ENCODE data around the gene CTSK. TPM values are rescaled to one million over a fixed set of nuclear protein-coding genes. Genes with fewer than 3 reads are reported as not detected.
A peak's percentile ranks its signal among the peaks of the same experiment; 100 is the strongest.

The CTSK gene
- total RNA-seq, 1 experiment from 2014 or later = 5.6 TPM

DNA sequence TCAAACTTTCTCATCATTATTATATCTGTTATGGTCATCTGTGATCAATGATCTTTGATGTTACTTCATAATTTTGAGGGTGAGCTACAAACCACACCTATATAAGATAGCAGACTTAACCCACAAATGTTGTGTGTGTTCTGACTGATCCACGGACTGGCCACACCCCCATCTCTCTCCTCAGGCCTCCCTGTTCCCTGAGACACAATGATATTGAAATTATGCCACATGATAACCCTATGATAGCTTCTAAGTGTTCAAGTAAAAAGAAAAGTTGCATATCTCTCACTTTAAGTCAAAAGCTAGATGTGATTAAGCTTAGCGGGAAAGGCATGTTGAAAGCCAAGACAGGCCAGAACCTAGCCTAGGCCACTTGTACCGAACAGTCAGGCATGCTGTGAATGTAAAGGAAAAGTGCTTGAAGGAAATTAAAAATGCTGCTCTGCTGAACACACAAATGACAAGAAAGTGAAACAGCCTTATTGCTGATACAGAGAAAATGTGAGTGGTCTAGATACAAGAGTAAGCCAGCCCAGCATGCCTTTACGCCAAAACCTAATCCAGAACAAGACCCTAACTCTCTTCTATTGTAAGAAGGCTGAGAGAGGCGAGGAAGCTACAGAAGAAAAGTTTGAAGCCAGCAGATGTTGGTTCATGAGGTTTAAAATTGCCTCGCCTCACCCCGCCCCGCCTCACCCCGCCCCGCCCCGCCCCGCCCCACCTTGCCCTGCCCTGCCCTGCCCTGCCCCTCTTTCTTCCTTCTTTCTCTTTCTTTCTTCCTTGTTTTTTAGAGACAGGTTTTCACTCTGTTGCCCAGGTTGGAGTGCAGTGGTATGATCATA, 59.0 kb downstream of the CTSK start:
- Histone ChIP-seq H3K27me3 (ENCODE audit: low read length) (no peaks in the 10 kb centered on the region), H3F3A (ENCODE audit: low read length, unreplicated experiment) (no peaks in the 10 kb centered on the region), H3K36me3 (ENCODE audit: low read depth, low read length) (no peaks in the 10 kb centered on the region), H3K9me3 (ENCODE audit: low read length) (no peaks in the 10 kb centered on the region), H3K4me2 (ENCODE audit: low read length) (no peak overlapping the region), H3K9me2 (replicated peaks; ENCODE audit: low read length) (0 out of 2 replicates have a peak, but pooled peaks cover 2% of the 10 kb centered on the region), H3K4me1 (ENCODE audit: insufficient read depth, low read length) (peaks cover 5% of the 10 kb centered on the region), H3K9ac (ENCODE audit: low read length) (no peak overlapping the region), H3K27ac (ENCODE audit: low read length) (no peak overlapping the region; the same call in 1 of the 2 replicates), H4K20me1 (ENCODE audit: low read length) (no peaks in the 10 kb centered on the region), H3K79me2 (ENCODE audit: low read length) (no peaks in the 10 kb centered on the region), H2AFZ (ENCODE audit: low read length) (0 out of 2 replicates have a peak overlapping the region, but pooled peaks have one; percentile 18), H3K4me3 (ENCODE audit: low read length) (no peak overlapping the region)
- ATAC-seq (no peak), DNase-seq (no peak)
- POLR2A ChIA-PET (ENCODE audit: unreplicated experiment) = interaction anchor here (0.6 kb wide), 1 partner anchor 11 kb away, joined by 7 read pairs; no protein-coding TSS in a partner anchor
- intact Hi-C loops (cut with micrococcal nuclease) = no loop called here
- CTCF ChIA-PET = no interaction called here
- TF ChIP-seq EZH2phosphoT487 (IDR thresholded peaks at IDR 0.05; ENCODE audit: borderline replicate concordance, low read length) (no peak), EZH2 (IDR thresholded peaks at IDR 0.05; ENCODE audit: low read length, unreplicated experiment) (no peak)
- TF ChIP-seq, protein P1, sequence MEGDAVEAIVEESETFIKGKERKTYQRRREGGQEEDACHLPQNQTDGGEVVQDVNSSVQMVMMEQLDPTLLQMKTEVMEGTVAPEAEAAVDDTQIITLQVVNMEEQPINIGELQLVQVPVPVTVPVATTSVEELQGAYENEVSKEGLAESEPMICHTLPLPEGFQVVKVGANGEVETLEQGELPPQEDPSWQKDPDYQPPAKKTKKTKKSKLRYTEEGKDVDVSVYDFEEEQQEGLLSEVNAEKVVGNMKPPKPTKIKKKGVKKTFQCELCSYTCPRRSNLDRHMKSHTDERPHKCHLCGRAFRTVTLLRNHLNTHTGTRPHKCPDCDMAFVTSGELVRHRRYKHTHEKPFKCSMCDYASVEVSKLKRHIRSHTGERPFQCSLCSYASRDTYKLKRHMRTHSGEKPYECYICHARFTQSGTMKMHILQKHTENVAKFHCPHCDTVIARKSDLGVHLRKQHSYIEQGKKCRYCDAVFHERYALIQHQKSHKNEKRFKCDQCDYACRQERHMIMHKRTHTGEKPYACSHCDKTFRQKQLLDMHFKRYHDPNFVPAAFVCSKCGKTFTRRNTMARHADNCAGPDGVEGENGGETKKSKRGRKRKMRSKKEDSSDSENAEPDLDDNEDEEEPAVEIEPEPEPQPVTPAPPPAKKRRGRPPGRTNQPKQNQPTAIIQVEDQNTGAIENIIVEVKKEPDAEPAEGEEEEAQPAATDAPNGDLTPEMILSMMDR (conservative IDR thresholded peaks at IDR 0.05; ENCODE audit: low read depth, low read length) = no peak
- no TSS peak for BruUV-seq (replicated peaks)

Other genes starting within 250 kb of the CTSK start
- 285 and 376 TPM in 2 replicates for gene MCL1, start 228.7 kb downstream of the CTSK start, total RNA-seq (2014; rRNA removed)
- 194 and 232 TPM in 2 replicates for gene ENSA, start 178.6 kb downstream of the CTSK start, total RNA-seq (2014; rRNA removed)
- gene GOLPH3L, start 111.1 kb downstream of the CTSK start, total RNA-seq (2014; rRNA removed) = 9.6 and 15.6 TPM in 2 replicates
- gene HORMAD1, start 87.4 kb downstream of the CTSK start, total RNA-seq (2014; rRNA removed) = not detected in 2 replicates
- gene CTSS, start 42.5 kb downstream of the CTSK start, total RNA-seq (2014; rRNA removed) = 0.46 TPM in 1 of 2 replicates, not detected in the other
- gene ARNT, start 68.3 kb upstream of the CTSK start, total RNA-seq (2014; rRNA removed) = 16.7 and 18.5 TPM in 2 replicates
- gene CTXND2, start 78.9 kb upstream of the CTSK start, total RNA-seq (2014; rRNA removed) = not detected in 2 replicates
- gene SETDB1, start 118.1 kb upstream of the CTSK start, total RNA-seq (2014; rRNA removed) = 35.4 and 42.4 TPM in 2 replicates
- 176 TPM in 2 replicates for gene CERS2, start 166.6 kb upstream of the CTSK start, total RNA-seq (2014; rRNA removed)
- gene ANXA9, start 174.0 kb upstream of the CTSK start, total RNA-seq (2014; rRNA removed) = 0.18 and 0.75 TPM in 2 replicates
- gene MINDY1, start 198.6 kb upstream of the CTSK start, total RNA-seq (2014; rRNA removed) = 6.3 and 7.8 TPM in 2 replicates
- gene PRUNE1, start 200.2 kb upstream of the CTSK start, total RNA-seq (2014; rRNA removed) = 19.4 and 20.3 TPM in 2 replicates
- 0.51 and 2.4 TPM in 2 replicates for gene BNIPL, start 228.3 kb upstream of the CTSK start, total RNA-seq (2014; rRNA removed)
- gene C1orf56, start 239.5 kb upstream of the CTSK start, total RNA-seq (2014; rRNA removed) = 2.8 and 3.8 TPM in 2 replicates